ENCODE results near the gene CCDC87.
"Not testable (repeated sequence)": the region's sequence is repeated elsewhere in the genome, so short reads cannot be mapped to it uniquely, and the experiment has no call there.

CCDC87 gene

GRCh38 chr11:66614073-66614472, 21.2 kb upstream of the CCDC87 start:
- no peak for DNase-seq

- DNase-seq, result no peak
Observed at GRCh38 chr11:66612458-66612857, 19.6 kb upstream of the CCDC87 start.

GRCh38 chr11:66609721-66610617, 17.1 kb upstream of the CCDC87 start:
- DNase-seq, result no peak

GRCh38 chr11:66607126-66607834, 14.4 kb upstream of the CCDC87 start:
- DNase-seq, result no peak

- not testable (repeated sequence) for DNase-seq
Observed at GRCh38 chr11:66606608-66607007, 13.7 kb upstream of the CCDC87 start.

GRCh38 chr11:66604155-66604554, 11.3 kb upstream of the CCDC87 start:
- DNase-seq, result no peak

- no peak for DNase-seq
Observed at GRCh38 chr11:66603072-66603471, 10.2 kb upstream of the CCDC87 start.

GRCh38 chr11:66600631-66601233, 7.9 kb upstream of the CCDC87 start:
- DNase-seq, result no peak

GRCh38 chr11:66600219-66600618, 7.4 kb upstream of the CCDC87 start:
- no peak for DNase-seq

GRCh38 chr11:66598993-66599392, 6.1 kb upstream of the CCDC87 start:
- DNase-seq, result no peak

GRCh38 chr11:66595245-66595904, 2.5 kb upstream of the CCDC87 start:
- no peak for DNase-seq

- no peak for DNase-seq
Observed at GRCh38 chr11:66593650-66594049, 787 bp upstream of the CCDC87 start.

- no peak for DNase-seq
Observed at GRCh38 chr11:66593303-66593635, 406 bp upstream of the CCDC87 start.

GRCh38 chr11:66591175-66591574, 1.7 kb downstream of the CCDC87 start:
- DNase-seq, result no peak

- DNase-seq, result no peak
Observed at GRCh38 chr11:66589996-66590675, 2.7 kb downstream of the CCDC87 start.

GRCh38 chr11:66589315-66589714, 3.5 kb downstream of the CCDC87 start:
- DNase-seq, result not testable (repeated sequence)

GRCh38 chr11:66586136-66586535, 6.7 kb downstream of the CCDC87 start:
- DNase-seq, result no peak

- DNase-seq, result not testable (repeated sequence)
Observed at GRCh38 chr11:66585447-66585846, 7.4 kb downstream of the CCDC87 start.

GRCh38 chr11:66582565-66583147, 10.2 kb downstream of the CCDC87 start:
- not testable (repeated sequence) for DNase-seq

- no peak for DNase-seq
Observed at GRCh38 chr11:66581261-66581660, 11.6 kb downstream of the CCDC87 start.

- no peak for DNase-seq
Observed at GRCh38 chr11:66580803-66581202, 12.1 kb downstream of the CCDC87 start.

- DNase-seq, result peak; percentile 78
Observed at GRCh38 chr11:66579017-66579606, 13.8 kb downstream of the CCDC87 start.
